Renal cortex interstitium (tissue), 11 donors: ENCODE results near the gene CTSD. TPM values are rescaled to one million over a fixed set of nuclear protein-coding genes. Genes with fewer than 3 reads are reported as not detected.
"Not testable (repeated sequence)": the region's sequence is repeated elsewhere in the genome, so short reads cannot be mapped to it uniquely, and the experiment has no call there.

Experiments
- DNase-seq, 11 donors: peaks; one replicate each; pipeline ENCODE4 v3.0.0-alpha.2; 2013; ENCODE audit warnings: low read depth in 9 of 11, low spot score in 4 of 11; ENCODE audit errors: extremely low read depth in 1 of 11
- polyA plus RNA-seq, 3 donors: library from polyadenylated mRNA; unstranded; fragments of 120-200 nt; gene quantifications; one replicate each; pipeline ENCODE4 v1.2.1, GENCODE V29; 2013; ENCODE audit not compliant: insufficient read length in 3 of 3

CTSD gene
- polyA plus RNA-seq, 3 donors, result 195 to 261 (median 236) TPM

DNA sequence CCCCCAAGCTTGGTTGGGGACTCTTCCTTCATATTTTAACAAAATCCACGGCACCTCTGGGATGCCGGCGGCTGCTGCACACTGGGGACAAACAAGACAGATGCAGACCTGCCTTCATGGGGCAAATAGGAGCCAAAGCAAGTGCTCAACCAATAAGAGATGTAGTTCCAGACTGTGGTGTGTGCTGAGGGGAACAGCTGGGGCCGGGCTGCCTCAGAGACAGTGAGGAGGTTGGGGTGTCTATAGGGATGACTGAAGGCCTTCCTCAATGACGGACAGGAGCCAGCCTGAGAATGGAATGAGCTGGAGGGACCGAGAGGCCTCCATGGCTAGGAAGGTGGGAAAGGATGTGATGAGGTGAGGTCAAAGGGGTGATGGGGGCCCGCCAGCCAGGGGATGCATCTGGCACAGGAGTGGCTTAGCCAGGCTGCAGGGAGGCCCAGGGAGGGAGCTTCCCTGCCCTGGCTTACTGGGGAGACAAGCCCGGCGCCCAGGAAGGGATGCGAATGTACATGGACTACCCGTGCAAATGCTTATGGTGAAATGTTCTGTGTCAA, 10.3 kb upstream of the CTSD start:
- no peak for DNase-seq

DNA sequence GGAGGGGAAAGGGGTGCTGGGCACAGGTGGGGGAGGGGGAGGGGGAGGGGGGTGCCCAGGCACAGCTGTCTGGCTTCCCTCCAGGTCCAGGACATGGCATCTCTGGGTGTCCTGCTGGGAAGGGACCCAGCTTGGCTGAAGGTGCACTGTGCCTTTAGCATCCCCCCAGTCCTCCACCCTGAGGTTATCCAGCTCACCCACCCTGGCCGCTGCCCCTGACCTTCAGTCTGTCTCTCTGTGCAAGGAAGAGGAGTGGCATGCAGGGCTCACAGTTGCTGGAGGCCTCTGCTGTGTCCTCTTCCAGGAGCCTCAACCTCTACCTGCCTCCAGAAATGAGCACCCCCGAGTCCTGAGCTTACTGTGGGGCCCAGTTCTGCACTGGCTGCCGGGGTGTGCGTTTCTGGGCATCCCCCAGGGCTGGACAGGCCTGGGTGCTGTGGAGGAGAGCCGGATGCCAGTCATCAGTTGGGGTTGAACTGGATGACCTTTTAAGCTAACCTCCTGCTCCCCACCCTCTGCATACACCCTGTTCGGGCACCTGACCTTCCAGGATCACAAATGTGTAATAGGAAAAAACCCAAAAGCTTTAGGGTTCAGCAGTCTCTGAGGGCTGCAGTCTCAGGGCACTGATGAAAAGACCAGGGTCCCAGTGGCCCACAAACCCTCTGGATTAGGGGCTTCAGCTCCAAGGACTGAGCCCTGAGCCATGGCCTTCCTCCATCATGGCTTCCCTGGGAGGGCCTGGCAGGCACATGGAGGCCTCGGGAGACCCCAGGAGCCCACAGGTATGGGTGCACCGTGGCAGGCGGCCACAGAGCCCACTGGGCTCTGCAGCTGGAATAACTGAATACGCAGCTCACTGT, 9.6 kb upstream of the CTSD start:
- DNase-seq, result no peak

DNA sequence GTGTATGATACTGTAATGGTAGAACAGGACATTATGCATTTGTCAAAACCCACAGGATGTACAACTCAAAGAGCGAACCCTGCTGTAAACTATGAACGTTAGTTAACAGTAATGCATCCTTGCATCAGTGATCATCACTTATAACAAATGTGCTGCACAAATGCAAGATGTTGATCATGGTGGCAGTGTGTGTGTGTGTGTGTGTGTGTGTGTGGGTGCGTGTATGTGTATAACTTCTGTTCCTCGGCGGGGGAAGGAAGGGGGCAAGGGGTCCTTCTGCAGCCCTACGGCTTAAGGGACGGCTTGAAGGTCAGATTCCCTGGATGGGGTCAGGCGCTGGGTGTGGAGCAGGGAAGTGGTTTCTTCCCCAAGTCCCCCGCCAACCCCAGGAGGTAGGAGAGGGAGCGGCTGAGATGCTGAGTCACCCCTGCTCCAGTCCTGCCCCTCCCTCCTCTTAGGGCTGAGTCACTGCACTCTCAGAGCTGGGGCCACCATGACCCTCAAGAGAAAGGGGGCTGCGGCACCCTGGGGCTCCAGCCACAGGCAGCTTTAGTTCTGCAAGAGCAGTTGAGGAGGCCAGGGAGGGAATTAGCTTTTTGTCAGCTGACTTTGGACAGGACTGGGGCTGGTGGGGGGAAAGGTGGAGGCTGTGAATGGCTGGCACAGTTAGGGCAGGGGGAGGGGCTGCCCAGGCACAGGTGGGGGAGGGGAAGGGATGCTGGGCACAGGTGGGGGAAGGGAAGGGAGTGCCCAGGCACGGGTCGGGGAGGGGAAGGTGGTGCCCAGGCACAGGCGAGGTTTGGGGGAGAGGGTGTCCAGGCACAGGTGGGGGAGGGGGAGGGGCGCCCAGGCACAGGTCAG, 8.8 kb upstream of the CTSD start:
- DNase-seq, result no peak

DNA sequence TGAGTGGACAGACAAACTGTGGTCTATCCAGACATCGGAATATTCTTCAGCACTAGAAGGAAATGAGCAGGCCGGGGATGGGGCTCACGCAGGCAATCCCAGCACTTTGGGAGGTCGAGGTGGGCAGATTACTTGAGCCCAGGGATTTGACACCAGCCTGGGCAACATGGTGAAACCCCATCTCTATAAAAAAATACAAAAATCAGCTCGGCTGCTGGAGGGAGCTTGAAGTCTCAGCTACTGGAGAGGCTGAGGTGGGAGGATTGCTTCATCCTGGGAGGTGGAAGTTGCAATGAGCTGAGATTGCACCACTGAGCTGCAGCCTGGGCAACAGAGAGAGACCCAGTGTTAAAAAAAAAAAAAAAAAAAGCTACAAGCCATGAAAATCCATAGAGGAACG, 8.0 kb upstream of the CTSD start:
- DNase-seq, result no peak

DNA sequence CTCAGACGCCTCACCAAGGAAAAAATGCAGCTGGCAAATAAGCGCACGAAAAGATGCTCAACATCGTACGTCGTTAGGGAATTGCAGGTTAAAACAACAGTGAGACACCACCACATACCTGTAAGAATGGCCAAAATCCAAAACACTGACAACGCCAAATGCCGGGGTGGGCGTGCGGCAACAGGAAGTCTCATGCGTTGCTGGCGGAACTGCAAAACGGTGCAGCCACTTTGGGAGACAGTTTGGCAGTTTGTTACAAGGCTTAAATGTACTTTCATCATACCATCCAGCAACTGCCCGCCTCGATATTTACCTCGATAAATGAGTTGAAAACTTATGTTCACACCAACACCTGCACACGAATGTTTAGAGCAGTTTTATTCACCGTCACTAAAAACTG, 7.5 kb upstream of the CTSD start:
- DNase-seq, result no peak

DNA sequence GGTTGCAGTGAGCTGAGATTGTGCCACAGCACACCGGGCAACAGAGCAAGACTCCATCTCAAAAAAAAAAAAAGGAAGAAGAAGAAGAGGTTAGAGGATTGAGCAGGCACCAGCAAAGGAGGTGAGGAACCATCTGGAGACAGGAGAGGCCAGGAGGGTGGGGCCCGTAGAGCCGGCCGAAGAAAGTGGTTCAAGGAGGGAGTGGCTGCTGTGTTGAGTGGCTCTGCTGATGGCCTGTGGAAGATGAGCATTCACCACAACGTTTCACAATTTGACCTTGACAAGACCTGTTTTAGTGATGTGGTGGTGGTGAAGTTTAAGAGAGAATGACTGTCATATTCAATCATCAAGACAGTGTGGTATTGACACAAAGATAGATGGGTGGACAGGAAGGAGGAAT, 6.8 kb upstream of the CTSD start:
- DNase-seq, result no peak

DNA sequence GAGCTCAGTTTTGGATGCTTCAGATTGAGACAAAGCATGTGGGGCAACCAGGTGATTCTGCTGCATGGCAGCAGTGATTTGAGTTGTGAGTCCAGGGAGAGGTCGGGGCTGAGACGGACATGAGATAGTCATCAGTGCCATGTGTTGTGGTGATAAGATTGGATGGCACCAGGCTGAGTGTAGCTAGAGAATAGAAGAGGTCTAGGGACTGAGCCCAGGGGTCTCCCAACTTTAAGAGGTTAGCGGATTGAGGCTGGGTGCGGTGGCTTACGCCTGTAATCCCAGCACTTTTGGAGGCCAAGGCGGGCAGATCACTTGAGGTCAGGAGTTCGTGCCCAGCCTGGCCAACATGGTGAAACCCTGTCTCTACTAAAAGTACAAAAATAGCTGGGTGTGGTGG, 6.3 kb upstream of the CTSD start:
- no peak for DNase-seq

DNA sequence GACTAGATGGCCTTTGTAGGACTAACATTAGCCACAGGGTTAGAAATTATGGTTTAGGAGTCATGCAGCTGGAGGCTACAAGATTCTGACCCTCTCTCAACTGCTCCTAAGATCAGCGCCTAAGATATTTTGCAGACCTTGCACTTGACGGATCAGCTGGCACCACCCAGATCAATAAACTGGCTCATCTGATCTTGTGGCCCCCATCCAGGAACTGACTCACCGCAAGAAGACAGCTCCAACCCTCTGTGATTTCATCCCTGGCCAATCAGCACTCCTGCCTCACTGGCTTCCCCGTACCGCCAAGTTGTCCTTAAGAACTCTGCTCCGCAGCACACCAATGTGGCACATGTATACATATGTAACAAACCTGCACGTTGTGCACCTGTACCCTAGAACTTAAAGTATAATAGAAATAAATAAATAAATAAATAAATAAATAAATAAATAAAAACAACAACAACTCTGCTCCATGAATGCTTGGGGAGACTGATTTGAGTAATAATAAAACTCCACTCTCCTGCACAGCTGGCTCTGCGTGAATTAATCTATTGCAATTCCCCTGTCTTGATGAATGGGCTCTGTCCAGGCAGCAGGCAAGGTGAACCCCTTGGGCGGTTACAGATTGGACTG, 5.7 kb upstream of the CTSD start:
- not testable (repeated sequence) for DNase-seq

DNA sequence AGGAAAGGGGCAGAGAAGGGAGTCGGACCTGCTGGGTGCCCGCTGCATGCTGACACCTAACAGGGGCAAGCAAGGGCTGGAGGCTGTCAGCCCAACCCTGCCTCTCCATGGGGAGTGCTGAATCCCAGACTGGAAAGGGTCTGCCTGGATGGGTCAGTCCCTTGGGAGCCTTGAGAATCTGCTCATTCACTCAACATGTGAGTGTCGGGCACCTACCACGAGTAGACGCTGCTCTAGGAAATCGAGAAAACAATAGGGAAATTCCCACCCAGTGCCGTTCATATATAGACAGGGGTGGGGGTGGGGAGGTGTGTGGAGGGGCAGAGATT, 4.4 kb upstream of the CTSD start:
- DNase-seq, result no peak

DNA sequence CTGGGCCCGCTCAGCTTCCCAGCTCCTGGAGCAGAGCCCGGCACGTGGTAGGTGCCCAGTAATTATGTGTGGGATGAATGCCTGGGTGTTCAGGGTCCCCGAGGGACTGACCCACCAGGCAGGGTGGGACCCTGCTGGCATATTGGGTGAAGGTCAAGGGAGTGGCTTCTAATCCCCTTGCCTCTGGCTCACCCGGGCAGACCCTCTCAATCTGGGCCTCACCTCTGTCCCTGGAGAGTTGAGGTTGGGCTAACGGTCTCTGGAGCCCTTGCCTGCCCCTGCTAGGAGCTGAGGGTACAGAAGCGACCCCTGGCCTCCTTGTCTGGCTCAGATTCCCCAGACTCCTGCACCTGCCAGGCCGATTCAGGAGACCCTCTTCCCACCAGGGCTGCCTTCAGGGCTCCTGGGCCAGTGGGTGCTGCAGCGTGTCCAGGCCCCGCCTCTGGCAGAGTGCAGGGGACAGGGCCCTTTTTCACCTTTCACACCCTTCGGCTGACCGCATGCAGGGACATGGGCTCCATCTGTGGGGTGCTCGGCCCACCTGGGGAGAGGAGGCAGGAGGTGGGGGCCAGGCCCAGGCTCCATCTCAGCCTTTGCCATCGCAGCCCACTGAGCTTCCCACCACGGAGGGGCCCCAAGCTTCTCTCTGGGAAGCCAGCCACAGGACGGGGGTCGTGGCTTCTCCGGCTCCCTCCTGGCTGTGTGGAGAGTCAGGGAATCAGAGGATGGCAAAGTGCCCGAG, 3.8 kb upstream of the CTSD start:
- DNase-seq, result no peak

DNA sequence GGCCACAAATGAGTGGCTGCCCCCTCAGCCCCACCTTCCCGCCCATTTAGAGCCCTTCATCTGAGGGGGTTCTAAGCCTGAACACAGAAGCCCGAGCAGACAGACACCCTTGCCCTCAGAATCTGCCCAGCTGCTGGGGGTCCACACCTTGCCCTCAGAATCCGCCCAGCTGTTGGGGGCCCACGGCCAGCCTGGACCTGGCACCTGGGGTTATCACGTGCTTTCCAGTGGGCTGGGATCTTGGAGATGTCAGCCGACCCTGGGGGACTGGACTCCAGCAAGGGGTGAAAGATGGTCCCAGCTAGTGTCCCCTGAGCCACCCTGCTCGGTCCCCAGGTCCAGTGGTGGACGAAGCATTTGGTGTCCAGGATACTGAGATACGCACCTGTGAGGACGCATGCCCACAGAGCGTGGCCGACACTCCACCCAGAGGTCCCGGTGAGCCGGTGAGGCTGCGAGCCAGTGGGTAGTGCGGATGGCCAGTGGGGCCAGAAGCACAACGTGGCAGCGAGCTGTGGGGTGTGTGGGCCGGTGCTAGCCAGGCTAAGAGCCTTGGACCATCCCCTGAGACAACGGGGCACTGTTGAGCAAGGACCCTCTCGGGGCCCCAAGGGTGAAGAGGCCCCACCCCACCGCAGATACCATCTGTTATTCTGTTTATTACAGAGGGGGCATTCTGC, 3.1 kb upstream of the CTSD start:
- no peak for DNase-seq

DNA sequence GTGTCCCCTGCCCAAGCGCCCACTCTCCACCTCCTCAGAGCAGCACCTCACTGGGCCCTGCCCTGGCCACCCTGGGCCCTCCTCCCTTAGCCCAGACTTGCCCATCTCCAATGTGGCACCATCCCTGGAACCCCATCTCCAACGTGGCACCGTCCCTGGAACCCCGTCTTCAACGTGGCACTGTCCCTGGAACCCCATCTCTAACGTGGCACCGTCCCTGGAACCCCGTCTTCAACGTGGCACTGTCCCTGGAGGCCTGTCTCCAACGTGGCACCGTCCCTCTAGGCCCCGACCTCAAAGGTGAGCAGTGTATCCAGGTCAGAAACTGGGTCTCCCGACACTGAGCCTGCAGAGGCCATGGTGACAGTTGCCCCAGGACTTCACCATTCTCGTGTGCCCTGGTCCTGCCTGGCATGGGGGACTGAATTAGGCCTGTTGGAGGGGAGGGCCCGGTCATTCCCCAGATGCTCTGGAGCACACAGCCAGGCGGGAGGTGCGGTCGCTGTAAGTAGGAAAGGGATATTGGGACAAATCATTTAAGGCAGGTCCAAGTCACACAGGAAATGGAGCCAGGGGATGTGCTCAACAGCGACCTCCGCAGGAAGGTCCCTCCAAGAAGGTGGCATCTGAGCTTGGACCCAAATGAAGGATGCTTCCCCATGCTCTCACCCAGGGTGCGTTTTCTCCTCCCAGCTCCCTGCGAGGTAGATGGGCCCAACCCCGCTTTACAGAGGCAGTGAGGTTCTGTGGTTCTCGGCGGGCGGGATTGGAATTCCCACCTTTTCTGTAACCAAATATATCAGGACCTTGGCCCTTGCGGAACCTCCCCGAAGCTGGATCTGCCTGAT, 2.4 kb upstream of the CTSD start:
- no peak for DNase-seq

DNA sequence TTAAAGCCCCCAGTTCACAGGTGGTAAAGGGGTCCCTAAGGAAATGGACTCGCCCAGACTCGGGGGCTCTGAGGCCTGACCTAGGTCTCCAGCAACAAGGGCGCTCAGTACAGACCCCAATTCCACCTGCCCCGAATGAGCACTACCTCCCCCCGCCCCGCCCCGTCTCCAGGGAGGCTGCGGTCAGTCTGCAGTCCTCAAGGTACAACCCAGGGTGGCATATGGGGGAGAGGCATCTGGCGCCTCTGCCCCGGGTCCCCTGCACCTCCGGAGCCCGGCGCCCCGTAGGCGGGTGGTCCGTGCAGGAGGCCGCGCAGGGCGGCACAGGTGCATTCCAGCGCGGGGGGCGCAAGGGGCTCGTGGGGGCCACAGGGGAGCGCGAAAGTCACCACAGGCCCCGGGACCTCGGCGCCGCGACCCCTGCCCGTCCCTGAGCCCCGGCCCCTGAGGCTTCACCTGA, 361 bp downstream of the CTSD start:
- DNase-seq, result no peak

DNA sequence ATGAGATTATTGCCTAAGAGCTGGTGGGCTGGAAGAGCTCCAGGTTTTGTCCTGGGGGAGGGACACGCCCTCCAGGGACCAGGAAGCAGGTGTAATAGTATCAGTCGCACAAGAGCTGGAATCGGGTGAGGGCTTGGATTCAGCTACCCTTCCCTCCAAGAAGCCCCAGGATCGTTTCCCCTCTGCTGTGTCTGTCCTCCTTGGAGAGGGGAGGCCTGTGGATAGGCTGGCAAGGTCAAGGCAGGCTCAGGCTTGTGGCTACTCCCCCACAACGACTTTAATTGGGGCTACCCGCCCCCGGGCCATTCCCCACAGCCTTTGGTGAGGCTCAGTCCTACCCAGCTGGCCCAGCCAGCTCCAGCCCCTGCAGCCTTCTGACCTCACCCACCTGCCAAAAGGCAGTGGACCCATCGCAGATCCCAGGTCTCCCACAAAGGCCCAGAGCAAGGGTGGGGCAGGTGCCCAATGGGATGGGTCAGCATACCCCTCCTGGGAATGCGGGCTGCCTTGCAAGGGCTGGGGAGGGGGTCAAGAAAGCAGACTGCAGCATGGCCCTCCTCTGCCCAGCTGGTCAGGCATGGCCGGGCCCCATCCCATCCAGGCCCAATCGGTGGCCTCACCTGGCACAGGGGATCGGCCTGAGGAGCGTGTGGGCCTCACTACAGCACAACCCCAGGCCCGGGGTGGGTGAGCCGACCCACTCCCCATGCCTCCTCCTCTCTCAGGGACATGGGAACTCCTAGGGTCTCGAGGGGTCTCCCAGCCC, 1.0 kb downstream of the CTSD start:
- no peak for DNase-seq

DNA sequence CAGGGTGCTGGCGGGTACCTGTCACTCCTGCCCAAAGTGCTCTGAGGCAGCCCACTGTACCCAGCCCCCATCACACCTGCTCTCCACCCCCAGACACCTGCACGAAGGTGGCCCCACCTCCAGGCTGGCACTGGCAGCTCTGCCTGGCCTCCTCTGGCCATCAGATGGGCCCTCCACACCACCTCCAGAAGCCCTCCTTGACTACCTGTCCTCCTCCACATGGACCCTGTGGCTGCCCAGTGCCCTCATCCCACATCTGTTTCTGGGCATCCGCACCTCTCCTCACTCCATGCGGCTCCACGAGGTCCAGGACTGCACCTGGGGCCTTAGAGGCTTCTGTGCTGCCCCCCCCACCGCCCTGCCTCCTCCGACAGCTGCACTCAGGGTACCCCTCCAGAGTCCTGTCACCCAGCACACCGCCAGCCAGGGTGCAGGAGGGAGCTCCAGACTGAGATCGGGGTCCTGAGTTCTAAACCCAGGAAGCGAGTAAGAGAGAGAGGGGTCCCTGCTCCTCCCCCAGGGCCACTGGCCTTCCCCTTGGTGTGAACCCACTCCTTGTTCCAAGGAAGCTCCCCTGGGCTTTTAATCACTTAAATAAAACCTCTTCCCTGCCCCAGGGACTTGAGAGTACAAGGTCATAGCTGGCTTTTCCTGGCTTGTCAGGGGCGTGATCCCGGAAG, 1.7 kb downstream of the CTSD start:
- no peak for DNase-seq

DNA sequence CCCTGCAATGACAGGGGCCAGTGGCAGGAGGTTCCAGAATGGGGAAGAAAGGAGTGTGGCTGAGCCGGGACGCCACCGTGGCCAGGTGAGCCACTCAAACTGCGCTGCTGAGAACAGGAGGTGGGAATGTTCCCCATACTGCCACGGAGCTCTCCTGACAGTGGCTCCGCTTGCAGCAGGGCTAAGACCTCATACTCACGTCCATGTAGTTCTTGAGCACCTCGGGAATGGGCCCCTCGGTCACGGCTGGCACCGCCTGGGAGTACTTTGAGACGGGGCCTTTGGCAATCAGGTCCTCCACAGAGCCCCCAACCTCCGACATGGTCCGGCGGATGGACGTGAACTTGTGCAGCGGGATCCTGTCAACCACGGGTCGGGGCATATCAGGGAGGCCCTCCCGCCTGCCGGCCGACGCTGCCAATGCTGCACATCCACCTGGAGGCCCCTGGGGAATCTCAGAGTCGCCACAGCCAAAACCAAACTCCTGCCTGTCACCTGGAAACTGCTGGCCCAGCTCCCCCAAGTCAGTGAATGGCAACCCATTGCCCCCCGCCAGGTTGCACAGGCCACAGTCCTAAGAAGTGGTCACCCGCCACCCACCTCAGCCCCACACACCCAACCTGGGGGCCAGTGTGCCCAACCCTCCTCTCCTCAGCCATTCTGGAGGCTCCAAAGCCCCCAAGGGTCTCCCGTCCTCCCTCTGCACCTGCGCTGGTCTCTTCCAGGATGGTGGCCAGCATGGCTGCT, 2.4 kb downstream of the CTSD start:
- DNase-seq, result no peak
